Dendritic cell treated with granulocyte-macrophage colony-stimulating factor and Interleukin-4, amounts not matched to agents 40 ng/mL and 50 ng/mL, for 4 days (primary cell): ENCODE results near the gene HOTAIR.

Experiments
- H3K27ac Mint-ChIP-seq: one replicate; pipeline ENCODE4 v1.8.0; 2022; ENCODE audit warnings: mild to moderate bottlenecking, mixed read lengths
- H3K27me3 Mint-ChIP-seq: one replicate; pipeline ENCODE4 v1.8.0; 2022; ENCODE audit warnings: mild to moderate bottlenecking, mixed read lengths
- H3K36me3 Mint-ChIP-seq: one replicate; pipeline ENCODE4 v1.8.0; 2022; ENCODE audit warnings: low read depth, mixed read lengths
- H3K4me1 Mint-ChIP-seq: one replicate; pipeline ENCODE4 v1.8.0; 2022; ENCODE audit warnings: low read depth, mixed read lengths
- H3K4me3 Mint-ChIP-seq: one replicate; pipeline ENCODE4 v1.8.0; 2022; ENCODE audit warnings: mild to moderate bottlenecking, moderate library complexity, mixed read lengths
- H3K9me3 Mint-ChIP-seq: one replicate; pipeline ENCODE4 v1.8.0; 2022; ENCODE audit warnings: mixed read lengths
- intact Hi-C: fragments of 100-400 bp; cut with micrococcal nuclease; formaldehyde crosslinking; loops from one replicate; pipeline ENCODE4 v1.15.0; 2022

Gene HOTAIR

GRCh38 chr12:53998900-53999236, 24.1 kb upstream of the HOTAIR start:
- Mint-ChIP-seq H3K9me3 (no peaks in the 10 kb centered on the region), H3K27me3 (peaks cover 98% of the 10 kb centered on the region), H3K4me1 (peaks cover 47% of the 10 kb centered on the region), H3K36me3 (no peaks in the 10 kb centered on the region), H3K4me3 (no peak overlapping the region), H3K27ac (no peak overlapping the region)
- intact Hi-C loops, result no loop called here

GRCh38 chr12:53998110-53998899, 23.6 kb upstream of the HOTAIR start:
- no peaks in the 10 kb centered on the region for H3K9me3 Mint-ChIP-seq
- peaks cover 49% of the 10 kb centered on the region for H3K4me1 Mint-ChIP-seq

GRCh38 chr12:53997204-53998109, 22.7 kb upstream of the HOTAIR start:
- no peak overlapping the region for H3K4me3 Mint-ChIP-seq
- no peaks in the 10 kb centered on the region for H3K9me3 Mint-ChIP-seq
- no peaks in the 10 kb centered on the region for H3K36me3 Mint-ChIP-seq
- intact Hi-C loops, result no loop called here
- H3K27me3 Mint-ChIP-seq, result peaks cover 97% of the 10 kb centered on the region
- H3K4me1 Mint-ChIP-seq, result peaks cover 49% of the 10 kb centered on the region
- no peak overlapping the region for H3K27ac Mint-ChIP-seq

More at GRCh38 chr12:53998110-53998899, 23.6 kb upstream of the HOTAIR start:
- peaks cover 99% of the 10 kb centered on the region for H3K27me3 Mint-ChIP-seq
- H3K27ac Mint-ChIP-seq, result no peak overlapping the region
- no peak overlapping the region for H3K4me3 Mint-ChIP-seq
- intact Hi-C loops, result no loop called here
- no peaks in the 10 kb centered on the region for H3K36me3 Mint-ChIP-seq

- peak overlapping the region; percentile 80 for H3K4me3 Mint-ChIP-seq
- peaks cover 97% of the 10 kb centered on the region for H3K27me3 Mint-ChIP-seq
- intact Hi-C loops, result no loop called here
- H3K9me3 Mint-ChIP-seq, result no peaks in the 10 kb centered on the region
- no peaks in the 10 kb centered on the region for H3K36me3 Mint-ChIP-seq
- peak overlapping the region; percentile 53 for H3K27ac Mint-ChIP-seq
- H3K4me1 Mint-ChIP-seq, result peaks cover 49% of the 10 kb centered on the region
Observed at GRCh38 chr12:53996240-53997203, 21.8 kb upstream of the HOTAIR start.

- Mint-ChIP-seq H3K4me1 (peaks cover 49% of the 10 kb centered on the region), H3K36me3 (no peaks in the 10 kb centered on the region), H3K9me3 (no peaks in the 10 kb centered on the region), H3K27me3 (peaks cover 97% of the 10 kb centered on the region), H3K4me3 (peak overlapping the region; percentile 80), H3K27ac (peak overlapping the region; percentile 53)
- intact Hi-C loops, result no loop called here
Observed at GRCh38 chr12:53995378-53996239, 20.9 kb upstream of the HOTAIR start.

- Mint-ChIP-seq H3K36me3 (no peaks in the 10 kb centered on the region), H3K27me3 (peaks cover 97% of the 10 kb centered on the region), H3K27ac (no peak overlapping the region), H3K4me3 (peak overlapping the region; percentile 2), H3K9me3 (no peaks in the 10 kb centered on the region), H3K4me1 (peaks cover 43% of the 10 kb centered on the region)
- intact Hi-C loops, result no loop called here
Observed at GRCh38 chr12:53995002-53995377, 20.2 kb upstream of the HOTAIR start.

GRCh38 chr12:53994264-53995001, 19.7 kb upstream of the HOTAIR start:
- intact Hi-C loops, result no loop called here

GRCh38 chr12:53994009-53994263, 19.2 kb upstream of the HOTAIR start:
- Mint-ChIP-seq H3K27ac (no peak overlapping the region), H3K4me1 (peaks cover 50% of the 10 kb centered on the region), H3K4me3 (no peak overlapping the region), H3K36me3 (no peaks in the 10 kb centered on the region), H3K27me3 (peaks cover 98% of the 10 kb centered on the region), H3K9me3 (no peaks in the 10 kb centered on the region)
- intact Hi-C loops, result no loop called here

More at GRCh38 chr12:53994264-53995001, 19.7 kb upstream of the HOTAIR start:
- no peaks in the 10 kb centered on the region for H3K36me3 Mint-ChIP-seq
- no peaks in the 10 kb centered on the region for H3K9me3 Mint-ChIP-seq
- no peak overlapping the region for H3K27ac Mint-ChIP-seq
- peak overlapping the region; percentile 2 for H3K4me3 Mint-ChIP-seq
- H3K27me3 Mint-ChIP-seq, result peaks cover 97% of the 10 kb centered on the region
- H3K4me1 Mint-ChIP-seq, result peaks cover 45% of the 10 kb centered on the region

- intact Hi-C loops, result no loop called here
- Mint-ChIP-seq H3K27me3 (peaks cover 98% of the 10 kb centered on the region), H3K4me1 (peaks cover 52% of the 10 kb centered on the region), H3K36me3 (no peaks in the 10 kb centered on the region), H3K4me3 (no peak overlapping the region), H3K9me3 (no peaks in the 10 kb centered on the region), H3K27ac (no peak overlapping the region)
Observed at GRCh38 chr12:53993162-53994008, 18.6 kb upstream of the HOTAIR start.

- Mint-ChIP-seq H3K4me1 (peaks cover 47% of the 10 kb centered on the region), H3K27me3 (peaks cover 98% of the 10 kb centered on the region), H3K27ac (no peak overlapping the region), H3K9me3 (no peaks in the 10 kb centered on the region), H3K36me3 (no peaks in the 10 kb centered on the region), H3K4me3 (no peak overlapping the region)
- intact Hi-C loops, result no loop called here
Observed at GRCh38 chr12:53992377-53992889, 17.7 kb upstream of the HOTAIR start.

GRCh38 chr12:53991077-53991460, 16.3 kb upstream of the HOTAIR start:
- no peak overlapping the region for H3K27ac Mint-ChIP-seq
- intact Hi-C loops, result no loop called here

More at GRCh38 chr12:53991077-53991460, 16.3 kb upstream of the HOTAIR start:
- H3K9me3 Mint-ChIP-seq, result no peaks in the 10 kb centered on the region
- H3K4me3 Mint-ChIP-seq, result no peak overlapping the region
- peaks cover 34% of the 10 kb centered on the region for H3K4me1 Mint-ChIP-seq
- H3K27me3 Mint-ChIP-seq, result peaks cover 98% of the 10 kb centered on the region
- no peaks in the 10 kb centered on the region for H3K36me3 Mint-ChIP-seq
